ENCODE results near the gene IFNA2.

IFNA2 gene

DNA sequence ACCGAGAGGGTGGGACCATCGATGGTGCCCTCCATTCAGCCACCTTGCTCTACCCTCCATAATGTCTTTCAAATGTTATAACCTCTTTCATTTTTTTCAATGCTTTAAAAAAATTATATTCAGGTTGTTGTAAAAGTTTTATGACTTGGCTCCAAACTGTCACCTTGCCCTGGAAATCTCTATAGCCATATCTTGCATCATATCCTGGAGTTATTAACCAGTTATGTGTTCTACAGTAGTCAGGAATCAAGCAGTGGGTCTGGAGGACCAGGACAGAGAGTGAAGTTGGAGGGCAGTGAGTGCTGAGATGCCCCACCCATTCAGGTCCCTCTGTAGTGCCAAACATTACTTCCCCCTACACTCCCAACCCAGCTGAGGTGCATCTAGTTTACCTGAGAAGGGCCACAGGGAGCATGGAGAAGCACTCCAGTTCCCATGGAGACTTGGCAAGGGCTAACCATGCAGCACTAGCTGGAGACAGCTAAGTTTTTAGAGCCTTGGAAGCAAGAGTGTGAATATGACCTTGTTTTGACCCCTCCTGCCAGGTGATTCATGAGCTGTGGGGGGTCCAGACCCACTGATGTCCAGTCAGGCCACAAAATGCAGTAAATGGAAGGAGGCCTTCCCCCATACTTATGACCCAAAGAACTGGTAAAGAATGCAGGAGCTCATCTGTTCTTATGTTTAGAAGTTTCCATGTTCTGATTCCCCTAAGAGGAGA is 29.2 kb upstream of the IFNA2 start:
- H3K27ac ChIP-seq: no peak overlapping the region
- TF ChIP-seq, protein P1, sequence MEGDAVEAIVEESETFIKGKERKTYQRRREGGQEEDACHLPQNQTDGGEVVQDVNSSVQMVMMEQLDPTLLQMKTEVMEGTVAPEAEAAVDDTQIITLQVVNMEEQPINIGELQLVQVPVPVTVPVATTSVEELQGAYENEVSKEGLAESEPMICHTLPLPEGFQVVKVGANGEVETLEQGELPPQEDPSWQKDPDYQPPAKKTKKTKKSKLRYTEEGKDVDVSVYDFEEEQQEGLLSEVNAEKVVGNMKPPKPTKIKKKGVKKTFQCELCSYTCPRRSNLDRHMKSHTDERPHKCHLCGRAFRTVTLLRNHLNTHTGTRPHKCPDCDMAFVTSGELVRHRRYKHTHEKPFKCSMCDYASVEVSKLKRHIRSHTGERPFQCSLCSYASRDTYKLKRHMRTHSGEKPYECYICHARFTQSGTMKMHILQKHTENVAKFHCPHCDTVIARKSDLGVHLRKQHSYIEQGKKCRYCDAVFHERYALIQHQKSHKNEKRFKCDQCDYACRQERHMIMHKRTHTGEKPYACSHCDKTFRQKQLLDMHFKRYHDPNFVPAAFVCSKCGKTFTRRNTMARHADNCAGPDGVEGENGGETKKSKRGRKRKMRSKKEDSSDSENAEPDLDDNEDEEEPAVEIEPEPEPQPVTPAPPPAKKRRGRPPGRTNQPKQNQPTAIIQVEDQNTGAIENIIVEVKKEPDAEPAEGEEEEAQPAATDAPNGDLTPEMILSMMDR (IDR thresholded peaks at IDR 0.05): no peak
- no peak for DNase-seq (ENCODE audit: low spot score)

DNA sequence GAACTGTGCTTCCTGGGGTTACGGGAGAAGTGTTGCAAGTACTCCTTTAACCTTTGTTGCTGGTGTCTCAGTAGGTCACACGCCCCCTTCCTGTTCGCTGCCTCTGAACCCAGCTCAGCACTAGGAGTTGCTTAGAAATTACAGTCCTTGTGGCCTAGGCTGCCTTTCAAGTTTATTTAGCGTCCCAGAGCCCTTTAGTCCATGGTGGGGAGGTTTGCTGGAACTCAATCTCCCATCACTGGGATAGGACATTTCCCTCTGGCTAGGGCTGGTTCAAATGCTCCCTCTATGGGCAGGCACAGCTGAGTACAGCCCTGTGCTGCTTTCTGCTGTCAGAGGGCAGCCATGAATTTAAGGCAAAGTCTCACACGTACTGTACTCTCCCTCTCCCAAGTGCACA is 28.4 kb upstream of the IFNA2 start:
- Histone ChIP-seq H3K4me3 (no peak overlapping the region), H3K27ac (no peak overlapping the region)
- DNase-seq (ENCODE audit: low spot score): no peak
- TF ChIP-seq, protein P1 (IDR thresholded peaks at IDR 0.05): no peak

More for the DNA sequence above, 29.2 kb upstream of the IFNA2 start:
- H3K4me3 ChIP-seq: no peak overlapping the region

DNA sequence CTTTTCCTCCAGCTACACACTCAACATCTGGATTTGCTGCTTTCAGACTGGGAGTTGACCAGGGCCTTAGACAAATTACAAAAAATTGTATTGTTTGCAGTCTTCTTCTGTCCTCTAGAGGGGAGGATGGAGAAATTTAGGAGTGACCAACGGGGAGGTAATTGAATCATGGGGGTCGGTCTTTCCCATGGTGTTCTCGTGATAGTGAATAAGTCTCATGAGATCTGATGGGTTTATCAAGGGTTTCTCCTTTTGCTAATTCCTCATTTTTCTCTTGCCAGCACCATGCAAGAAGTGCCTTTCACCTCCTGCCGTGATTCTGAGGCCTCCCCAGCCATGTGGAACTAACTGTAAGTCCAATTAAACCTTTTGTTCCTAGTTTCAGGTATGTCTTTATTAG is 28.0 kb upstream of the IFNA2 start:
- no peak overlapping the region for H3K27ac ChIP-seq
- DNase-seq (ENCODE audit: low spot score): no peak
- H3K4me3 ChIP-seq: no peak overlapping the region
- TF ChIP-seq, protein P1 (IDR thresholded peaks at IDR 0.05): no peak

DNA sequence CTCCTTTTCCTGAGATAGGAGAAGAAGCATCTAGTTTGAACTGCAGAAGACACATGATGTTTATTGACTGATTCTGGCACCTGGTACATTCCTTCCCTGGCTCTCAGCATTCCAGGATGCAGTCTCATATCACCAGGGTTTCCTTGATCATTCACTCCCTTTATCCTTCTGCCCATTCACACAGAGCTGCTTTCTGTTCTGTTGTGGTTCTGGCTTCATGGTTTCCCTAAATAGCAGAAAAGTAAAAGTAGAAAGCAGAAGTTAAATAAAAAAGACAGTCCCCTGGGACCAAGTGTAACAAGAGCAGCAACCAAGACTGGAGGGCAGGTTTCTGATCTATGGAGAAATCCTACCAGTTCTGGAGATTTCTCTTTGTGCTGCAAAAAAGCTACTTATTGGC is 26.9 kb upstream of the IFNA2 start:
- TF ChIP-seq, protein P1 (IDR thresholded peaks at IDR 0.05): no peak
- Histone ChIP-seq H3K4me3 (no peak overlapping the region), H3K27ac (no peak overlapping the region)
- no peak for DNase-seq (ENCODE audit: low spot score)

DNA sequence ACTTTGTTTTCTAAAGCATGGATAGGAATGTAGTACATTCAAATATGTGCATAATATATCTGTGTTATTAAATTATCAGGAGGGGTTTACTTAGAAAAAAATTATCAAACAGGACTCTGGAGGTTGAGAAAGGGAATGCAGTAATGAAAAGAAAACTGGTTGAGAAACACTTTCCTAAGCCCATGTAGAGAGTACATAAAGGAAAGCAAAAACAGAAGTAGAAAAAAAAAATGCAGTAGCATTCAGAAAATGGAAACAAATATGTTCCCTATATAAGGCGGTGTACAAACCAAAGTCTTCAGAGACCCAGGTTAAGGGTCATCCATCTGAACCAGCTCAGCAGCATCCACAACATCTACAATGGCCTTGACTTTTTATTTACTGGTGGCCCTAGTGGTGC is 23.6 kb upstream of the IFNA2 start, which contains the start of gene IFNA8:
Gene IFNA8, plus strand, starts transcription at position 301 of the 400 bp plus-strand sequence. Its CDS starts 60 bp downstream, at position 361.
- DNase-seq (ENCODE audit: low spot score): no peak
- no peak within 1 kb of the TSS for H3K27ac ChIP-seq
- TF ChIP-seq, protein P1 (IDR thresholded peaks at IDR 0.05): no peak

DNA sequence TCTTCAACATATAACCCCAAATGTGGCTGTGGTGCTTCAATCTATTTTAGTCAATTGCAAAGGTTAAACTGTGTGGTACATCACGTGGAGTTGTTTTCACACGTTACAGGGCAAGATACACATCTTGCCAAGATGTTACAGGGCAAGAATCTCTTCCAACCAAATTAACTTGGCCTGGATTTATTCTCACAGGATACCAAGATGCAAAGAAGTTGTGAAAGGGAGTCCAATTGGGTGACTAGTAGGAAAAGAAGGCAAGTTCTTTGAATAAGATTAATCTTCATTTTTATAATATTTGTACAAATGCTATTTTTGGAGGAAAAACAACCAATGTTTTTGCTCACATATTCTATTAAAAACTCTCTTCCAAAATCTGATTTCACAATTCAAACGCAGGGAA is 18.9 kb upstream of the IFNA2 start:
- no peak for DNase-seq (ENCODE audit: low spot score)
- Histone ChIP-seq H3K27ac (no peak overlapping the region), H3K4me3 (no peak overlapping the region)
- TF ChIP-seq, protein P1 (IDR thresholded peaks at IDR 0.05): no peak

More for the DNA sequence above, 23.6 kb upstream of the IFNA2 start, which contains the start of gene IFNA8:
- no peak within 1 kb of the TSS for H3K4me3 ChIP-seq
